Lower lobe of right lung (tissue), 2 donors: Measurements from ENCODE around the gene PLEKHM3. TPM values are rescaled to one million over a fixed set of nuclear protein-coding genes. Genes with fewer than 3 reads are reported as not detected.

Experiments
- ATAC-seq, 2 donors: fragments of 200-7000 bp; cut with Tn5 transposase; one replicate each; pipeline ENCODE4 v1.9.1; 2020 to 2022; ENCODE audit warnings: mild to moderate bottlenecking in 2 of 2, moderate library complexity in 2 of 2
- DNase-seq: peaks from one replicate; pipeline ENCODE4 v3.0.0-alpha.2; 2020
- H3K27ac ChIP-seq: fragments of 200-600 bp; one replicate; pipeline ENCODE4 v1.8.0; 2022
- H3K27me3 ChIP-seq: fragments of 200-600 bp; one replicate; pipeline ENCODE4 v1.8.0; 2022; ENCODE audit warnings: low read depth
- H3K36me3 ChIP-seq: fragments of 200-600 bp; one replicate; pipeline ENCODE4 v1.8.0; 2022; ENCODE audit warnings: mild to moderate bottlenecking
- H3K4me1 ChIP-seq: fragments of 200-600 bp; one replicate; pipeline ENCODE4 v1.8.0; 2022
- H3K4me3 ChIP-seq: fragments of 200-600 bp; one replicate; pipeline ENCODE4 v1.8.0; 2022; ENCODE audit warnings: mild to moderate bottlenecking
- H3K9me3 ChIP-seq: fragments of 200-600 bp; one replicate; pipeline ENCODE4 v1.8.0; 2022
- CTCF ChIP-seq: fragments of 200-600 bp; IDR thresholded peaks from one replicate; pipeline ENCODE4 v1.8.0; 2022; ENCODE audit warnings: antibody characterized with exemption, mild to moderate bottlenecking
- intact Hi-C: fragments of 100-400 bp; cut with DNase I; formaldehyde crosslinking; loops from one replicate; pipeline ENCODE4 v1.11.0; 2022
- total RNA-seq: library from RNA; stranded (reverse); fragmentation: NEBNext Ultra II Directional; extraction: Animal tissue kit (Norgen Biotek cat#: 25700); gene quantifications from one replicate; pipeline ENCODE4 v1.2.1, GENCODE V29; 2021
- donor health status: DM: no; HTN: yes; CAD: no; lungs with severe emphysema.

The PLEKHM3 gene
- total RNA-seq, 1 donor from 2014 or later: 25.8 TPM

GRCh38 chr2:207852791-207853190, 172.5 kb downstream of the PLEKHM3 start:
- no peak for TF ChIP-seq CTCF
- Histone ChIP-seq H3K27ac (no peak overlapping the region), H3K4me1 (peaks cover 10% of the 10 kb centered on the region), H3K27me3 (no peaks in the 10 kb centered on the region), H3K4me3 (no peak overlapping the region), H3K9me3 (no peaks in the 10 kb centered on the region), H3K36me3 (no peaks in the 10 kb centered on the region)
- intact Hi-C loops: no loop called here
- no peak for ATAC-seq
- no peak for DNase-seq

GRCh38 chr2:207849443-207849842, 175.9 kb downstream of the PLEKHM3 start:
- H3K27me3 ChIP-seq: no peaks in the 10 kb centered on the region
- H3K36me3 ChIP-seq: no peaks in the 10 kb centered on the region
- no peaks in the 10 kb centered on the region for H3K9me3 ChIP-seq
- H3K27ac ChIP-seq: peak overlapping the region; percentile 56
- no peak for DNase-seq
- intact Hi-C loops: no loop called here
- TF ChIP-seq CTCF: no peak
- ATAC-seq: peak in 1 of 2 donors; percentile 40
- H3K4me3 ChIP-seq: no peak overlapping the region
- peaks cover 12% of the 10 kb centered on the region for H3K4me1 ChIP-seq

GRCh38 chr2:207848545-207848928, 176.8 kb downstream of the PLEKHM3 start:
- H3K4me1 ChIP-seq: peaks cover 12% of the 10 kb centered on the region
- intact Hi-C loops: no loop called here

GRCh38 chr2:207847807-207848544, 177.4 kb downstream of the PLEKHM3 start:
- H3K27me3 ChIP-seq: no peaks in the 10 kb centered on the region
- TF ChIP-seq CTCF: no peak
- intact Hi-C loops: no loop called here
- DNase-seq (peak; percentile 70), ATAC-seq (peak; percentile 92 to 95)
- no peak overlapping the region for H3K4me3 ChIP-seq
- H3K27ac ChIP-seq: peak overlapping the region; percentile 56
- H3K36me3 ChIP-seq: no peaks in the 10 kb centered on the region
- peaks cover 12% of the 10 kb centered on the region for H3K4me1 ChIP-seq
- no peaks in the 10 kb centered on the region for H3K9me3 ChIP-seq

More at GRCh38 chr2:207848545-207848928, 176.8 kb downstream of the PLEKHM3 start:
- H3K9me3 ChIP-seq: no peaks in the 10 kb centered on the region
- no peak overlapping the region for H3K4me3 ChIP-seq
- H3K36me3 ChIP-seq: no peaks in the 10 kb centered on the region
- DNase-seq (no peak), ATAC-seq (no peak)
- no peak for TF ChIP-seq CTCF
- H3K27ac ChIP-seq: peak overlapping the region; percentile 56
- H3K27me3 ChIP-seq: no peaks in the 10 kb centered on the region

- Histone ChIP-seq H3K27me3 (no peaks in the 10 kb centered on the region), H3K36me3 (no peaks in the 10 kb centered on the region), H3K27ac (peak overlapping the region; percentile 56), H3K4me3 (no peak overlapping the region), H3K9me3 (no peaks in the 10 kb centered on the region), H3K4me1 (peaks cover 12% of the 10 kb centered on the region)
- no peak for TF ChIP-seq CTCF
- no peak for DNase-seq
- intact Hi-C loops: no loop called here
- ATAC-seq: peak in 1 of 2 donors; percentile 8
These were observed 178.1 kb downstream of the PLEKHM3 start for GRCh38 chr2:207847098-207847806.
